Measurements from ENCODE around the gene CPED1.

DNA sequence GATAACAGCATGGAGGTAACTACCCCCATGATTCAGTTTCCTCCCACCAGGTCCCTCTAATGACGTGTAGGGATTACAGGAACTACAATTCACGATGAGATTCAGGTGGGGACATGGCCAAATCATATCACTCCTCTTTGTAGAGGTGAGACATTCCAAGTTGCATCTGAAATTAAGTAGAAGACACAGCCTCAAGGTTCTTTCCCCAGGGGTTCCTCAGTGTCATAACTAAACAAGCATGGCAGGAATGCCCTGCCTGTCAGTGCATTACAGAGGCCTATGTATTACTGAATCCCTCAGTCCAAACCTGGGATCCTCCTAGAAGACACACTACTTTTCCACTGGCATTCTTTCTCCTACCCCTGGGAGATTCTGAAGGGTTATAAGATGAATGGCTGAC lies 297.7 kb downstream of the CPED1 start:
- TF ChIP-seq, protein P1, sequence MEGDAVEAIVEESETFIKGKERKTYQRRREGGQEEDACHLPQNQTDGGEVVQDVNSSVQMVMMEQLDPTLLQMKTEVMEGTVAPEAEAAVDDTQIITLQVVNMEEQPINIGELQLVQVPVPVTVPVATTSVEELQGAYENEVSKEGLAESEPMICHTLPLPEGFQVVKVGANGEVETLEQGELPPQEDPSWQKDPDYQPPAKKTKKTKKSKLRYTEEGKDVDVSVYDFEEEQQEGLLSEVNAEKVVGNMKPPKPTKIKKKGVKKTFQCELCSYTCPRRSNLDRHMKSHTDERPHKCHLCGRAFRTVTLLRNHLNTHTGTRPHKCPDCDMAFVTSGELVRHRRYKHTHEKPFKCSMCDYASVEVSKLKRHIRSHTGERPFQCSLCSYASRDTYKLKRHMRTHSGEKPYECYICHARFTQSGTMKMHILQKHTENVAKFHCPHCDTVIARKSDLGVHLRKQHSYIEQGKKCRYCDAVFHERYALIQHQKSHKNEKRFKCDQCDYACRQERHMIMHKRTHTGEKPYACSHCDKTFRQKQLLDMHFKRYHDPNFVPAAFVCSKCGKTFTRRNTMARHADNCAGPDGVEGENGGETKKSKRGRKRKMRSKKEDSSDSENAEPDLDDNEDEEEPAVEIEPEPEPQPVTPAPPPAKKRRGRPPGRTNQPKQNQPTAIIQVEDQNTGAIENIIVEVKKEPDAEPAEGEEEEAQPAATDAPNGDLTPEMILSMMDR (conservative IDR thresholded peaks at IDR 0.05; ENCODE audit: low read depth, low read length) = no peak
- TF ChIP-seq EZH2 (IDR thresholded peaks at IDR 0.05; ENCODE audit: low read length, unreplicated experiment) (no peak), EZH2phosphoT487 (IDR thresholded peaks at IDR 0.05; ENCODE audit: borderline replicate concordance, low read length) (no peak)

Measured in PC-3 (cell line).